WTC11 (cell line): ENCODE results near the gene EDARADD. TPM values are rescaled to one million over a fixed set of nuclear protein-coding genes. Genes with fewer than 3 reads are reported as not detected.

Experiments
- ATAC-seq: fragments of 200-7000 bp; cut with Tn5 transposase; 2 replicates; pipeline ENCODE4 v1.10.0; 2021; ENCODE audit warnings: mild to moderate bottlenecking, moderate library complexity
- CTCF ChIA-PET: fragments of 300-600 bp; sonication (Branson Sonifier 250); formaldehyde crosslinking; loops from one replicate; lab custom pipeline; 2021; ENCODE audit warnings: antibody characterized with exemption; lab: Charles Lee
- POLR2A ChIA-PET: fragments of 350-600 bp; sonication (Branson Sonifier 250); formaldehyde crosslinking; loops from one replicate; lab custom pipeline; 2021; ENCODE audit warnings: antibody characterized with exemption; lab: Charles Lee
- DNase-seq: peaks from one replicate; pipeline ENCODE4 v3.0.0; 2021; ENCODE audit warnings: low spot score
- H3K27ac Mint-ChIP-seq: 2 replicates; pipeline ENCODE4 v1.8.0; 2021; ENCODE audit warnings: mixed read lengths
- H3K27me3 Mint-ChIP-seq: 2 replicates; pipeline ENCODE4 v1.8.0; 2021; ENCODE audit warnings: low read depth, mild to moderate bottlenecking, moderate library complexity, mixed read lengths
- H3K36me3 Mint-ChIP-seq: 2 replicates; pipeline ENCODE4 v1.8.0; 2021; ENCODE audit warnings: mixed read lengths
- H3K4me1 Mint-ChIP-seq: 2 replicates; pipeline ENCODE4 v1.8.0; 2022; ENCODE audit warnings: mixed read lengths
- H3K4me3 Mint-ChIP-seq: 2 replicates; pipeline ENCODE4 v1.8.0; 2021; ENCODE audit warnings: mild to moderate bottlenecking, moderate library complexity, mixed read lengths
- H3K9me3 Mint-ChIP-seq: 2 replicates; pipeline ENCODE4 v1.8.0; 2021; ENCODE audit warnings: mixed read lengths
- AFF4 ChIP-seq: sonication (generic); formaldehyde crosslinking; IDR thresholded peaks from 2 replicates; pipeline ENCODE4 v1.8.1; 2023; ENCODE audit warnings: mild to moderate bottlenecking, missing genetic modification reagents, borderline replicate concordance
- ARID4B ChIP-seq: sonication (generic); formaldehyde crosslinking; IDR thresholded peaks from 2 replicates; pipeline ENCODE4 v1.8.0; 2023; ENCODE audit warnings: missing genetic modification reagents, mild to moderate bottlenecking, borderline replicate concordance
- FOXJ3 ChIP-seq: sonication (generic); formaldehyde crosslinking; IDR thresholded peaks from 2 replicates; pipeline ENCODE4 v1.9.0; 2021; ENCODE audit warnings: missing genetic modification reagents, mild to moderate bottlenecking, borderline replicate concordance
- GTF2I ChIP-seq: fragments of 250-450 bp; sonication (Bioruptor Pico); conservative IDR thresholded peaks from 2 replicates; pipeline ENCODE4 v1.4.0; 2021; ENCODE audit warnings: mild to moderate bottlenecking
- IRF1 ChIP-seq: sonication (generic); formaldehyde crosslinking; IDR thresholded peaks from 2 replicates; pipeline ENCODE4 v1.8.0; 2023; ENCODE audit warnings: missing genetic modification reagents
- JAZF1 ChIP-seq: fragments of 250-450 bp; sonication (Bioruptor Pico); IDR thresholded peaks from 2 replicates; pipeline ENCODE4 v1.9.0; 2021; ENCODE audit warnings: moderate library complexity, mild to moderate bottlenecking, inconsistent platforms
- MXD4 ChIP-seq: fragments of 250-450 bp; sonication (Bioruptor Pico); IDR thresholded peaks from 2 replicates; pipeline ENCODE4 v1.8.0; 2021; ENCODE audit warnings: mild to moderate bottlenecking, moderate library complexity, borderline replicate concordance
- MYBL2 ChIP-seq: sonication (generic); formaldehyde crosslinking; IDR thresholded peaks from 2 replicates; pipeline ENCODE4 v1.8.1; 2023; ENCODE audit warnings: mild to moderate bottlenecking, moderate library complexity, missing genetic modification reagents
- NFATC4 ChIP-seq: fragments of 250-450 bp; sonication (Bioruptor Pico); IDR thresholded peaks from 2 replicates; pipeline ENCODE4 v1.9.0; 2021; ENCODE audit warnings: mild to moderate bottlenecking
- NR1H2 ChIP-seq: sonication (generic); formaldehyde crosslinking; IDR thresholded peaks from 2 replicates; pipeline ENCODE4 v1.9.0; 2021; ENCODE audit warnings: mild to moderate bottlenecking, moderate library complexity, missing genetic modification reagents
- NR3C1 ChIP-seq: sonication (generic); formaldehyde crosslinking; conservative IDR thresholded peaks from 2 replicates; pipeline ENCODE4 v1.8.1; 2023; ENCODE audit warnings: low read depth, mild to moderate bottlenecking, missing genetic modification reagents
- RORB ChIP-seq: fragments of 250-450 bp; sonication (Bioruptor Pico); IDR thresholded peaks from 2 replicates; pipeline ENCODE4 v1.9.0; 2021; ENCODE audit warnings: mild to moderate bottlenecking
- SMAD3 ChIP-seq: sonication (generic); formaldehyde crosslinking; IDR thresholded peaks from 2 replicates; pipeline ENCODE4 v1.8.0; 2022; ENCODE audit warnings: missing genetic modification reagents, mild to moderate bottlenecking, borderline replicate concordance
- SOX15 ChIP-seq: fragments of 250-450 bp; sonication (Bioruptor Pico); IDR thresholded peaks from 2 replicates; pipeline ENCODE4 v1.9.0; 2021; ENCODE audit warnings: mild to moderate bottlenecking
- STAT6 ChIP-seq: sonication (generic); formaldehyde crosslinking; conservative IDR thresholded peaks from 2 replicates; pipeline ENCODE4 v1.8.1; 2023; ENCODE audit warnings: mild to moderate bottlenecking, low read depth, missing genetic modification reagents, moderate library complexity
- ZNF219 ChIP-seq: sonication (generic); formaldehyde crosslinking; IDR thresholded peaks from 2 replicates; pipeline ENCODE4 v1.8.0; 2023; ENCODE audit warnings: missing genetic modification reagents, mild to moderate bottlenecking, borderline replicate concordance
- ZNF671 ChIP-seq: fragments of 250-450 bp; sonication (Bioruptor Pico); IDR thresholded peaks from 2 replicates; pipeline ENCODE4 v1.8.0; 2021; ENCODE audit warnings: mild to moderate bottlenecking
- total RNA-seq: library from RNA; stranded (reverse); gene quantifications from 3 replicates; pipeline ENCODE4 v1.2.3, GENCODE V29; 2021
- TF ChIP-seq, protein P1 (sequence below): sonication (generic); formaldehyde crosslinking; IDR thresholded peaks from 2 replicates; pipeline ENCODE4 v1.8.1; 2022; ENCODE audit warnings: mild to moderate bottlenecking, moderate library complexity, missing genetic modification reagents
- TF ChIP-seq, protein P2 (sequence below): sonication (generic); formaldehyde crosslinking; IDR thresholded peaks from 2 replicates; pipeline ENCODE4 v1.8.1; 2022; ENCODE audit warnings: low read depth, mild to moderate bottlenecking, moderate library complexity, missing genetic modification reagents, borderline replicate concordance

Gene EDARADD
- total RNA-seq, 1 experiment from 2014 or later: 5.0 TPM

DNA sequence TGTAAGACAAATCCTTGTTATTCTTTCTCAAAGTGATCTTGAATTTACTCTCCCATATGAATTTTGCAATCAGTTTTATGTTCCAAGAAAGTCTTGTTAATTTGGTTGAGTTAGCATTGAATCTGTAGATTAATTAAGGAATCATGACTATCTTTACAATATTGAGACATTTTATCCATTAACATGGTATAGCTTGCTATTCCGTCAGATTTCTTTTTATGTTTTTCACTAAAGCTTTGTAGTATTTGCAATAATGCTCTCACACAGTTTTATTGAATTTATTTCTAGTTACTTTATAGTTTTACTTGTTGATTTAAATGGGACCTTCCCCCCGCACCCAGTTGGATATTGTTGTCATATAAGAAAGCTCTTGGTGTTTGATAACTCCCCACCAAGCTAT is 5.8 kb upstream of the EDARADD start (continued):
- no peak for TF ChIP-seq ARID4B (CRISPR knock-in tag)
- TF ChIP-seq RORB (CRISPR knock-in tag): no peak
- TF ChIP-seq AFF4 (CRISPR knock-in tag): no peak
- no peak for TF ChIP-seq NR1H2 (CRISPR knock-in tag)
- TF ChIP-seq, protein P1, sequence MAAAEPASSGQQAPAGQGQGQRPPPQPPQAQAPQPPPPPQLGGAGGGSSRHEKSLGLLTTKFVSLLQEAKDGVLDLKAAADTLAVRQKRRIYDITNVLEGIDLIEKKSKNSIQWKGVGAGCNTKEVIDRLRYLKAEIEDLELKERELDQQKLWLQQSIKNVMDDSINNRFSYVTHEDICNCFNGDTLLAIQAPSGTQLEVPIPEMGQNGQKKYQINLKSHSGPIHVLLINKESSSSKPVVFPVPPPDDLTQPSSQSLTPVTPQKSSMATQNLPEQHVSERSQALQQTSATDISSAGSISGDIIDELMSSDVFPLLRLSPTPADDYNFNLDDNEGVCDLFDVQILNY: no peak
- TF ChIP-seq JAZF1 (CRISPR knock-in tag): no peak
- TF ChIP-seq STAT6: no peak
- TF ChIP-seq IRF1 (CRISPR knock-in tag): no peak

- TF ChIP-seq MYBL2 (no peak), SOX15 (no peak), STAT6 (no peak), ZNF671 (no peak), ZNF219 (no peak), FOXJ3 (CRISPR knock-in tag) (no peak), GTF2I (no peak), SMAD3 (CRISPR knock-in tag) (no peak), NR3C1 (CRISPR knock-in tag) (no peak), NFATC4 (CRISPR knock-in tag) (no peak), MXD4 (CRISPR knock-in tag) (no peak)
- TF ChIP-seq, protein P2, sequence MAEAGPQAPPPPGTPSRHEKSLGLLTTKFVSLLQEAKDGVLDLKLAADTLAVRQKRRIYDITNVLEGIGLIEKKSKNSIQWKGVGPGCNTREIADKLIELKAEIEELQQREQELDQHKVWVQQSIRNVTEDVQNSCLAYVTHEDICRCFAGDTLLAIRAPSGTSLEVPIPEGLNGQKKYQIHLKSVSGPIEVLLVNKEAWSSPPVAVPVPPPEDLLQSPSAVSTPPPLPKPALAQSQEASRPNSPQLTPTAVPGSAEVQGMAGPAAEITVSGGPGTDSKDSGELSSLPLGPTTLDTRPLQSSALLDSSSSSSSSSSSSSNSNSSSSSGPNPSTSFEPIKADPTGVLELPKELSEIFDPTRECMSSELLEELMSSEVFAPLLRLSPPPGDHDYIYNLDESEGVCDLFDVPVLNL (CRISPR knock-in tag): no peak
- POLR2A ChIA-PET: no interaction called here
- Mint-ChIP-seq H3K27me3 (peaks cover 10% of the 10 kb centered on the region), H3K4me1 (peaks cover 5% of the 10 kb centered on the region; the same call in 1 of the 2 replicates), H3K9me3 (no peaks in the 10 kb centered on the region), H3K4me3 (no peak overlapping the region), H3K36me3 (no peaks in the 10 kb centered on the region), H3K27ac (no peak overlapping the region)
- no peak for DNase-seq
- CTCF ChIA-PET: no interaction called here
- no peak for ATAC-seq
Observed at GRCh38 chr1:236389253-236389652, 4.8 kb upstream of the EDARADD start.
